ENCODE results near the gene ARHGEF4. TPM values are rescaled to one million over a fixed set of nuclear protein-coding genes. Genes with fewer than 3 reads are reported as not detected.

ARHGEF4 gene
- total and polyA plus RNA-seq, 2 donors (not counting 3 experiments of a cell fraction or from before 2014, with no cell fraction given), result not detected

GRCh38 chr2:130844161-130844560 lies 7.4 kb downstream of the ARHGEF4 start:
- H3K36me3 ChIP-seq (ENCODE audit: control insufficient read depth in 2 of 2, extremely low read depth in 1 of 2, insufficient read depth in 2 of 2, low read length in 2 of 2), result no peaks in the 10 kb centered on the region
- FAIRE-seq (no peak), DNase-seq (ENCODE audit: low read depth, low spot score) (no peak)
- no peak overlapping the region for H2AFZ ChIP-seq (ENCODE audit: low read depth, low read length)
- CTCF ChIA-PET, result no interaction called here
- intact Hi-C loops (cut with micrococcal nuclease), result no loop called here
- dilution Hi-C loops (cut with MboI; ENCODE audit: extremely low pct_ligation_motif_present, low sequenced_read_pairs), result no loop called here
- H3K4me2 ChIP-seq (ENCODE audit: insufficient read depth, low read length), result no peak overlapping the region
- BruUV-seq (replicated peaks), result no TSS peak
- no peak for TF ChIP-seq FOS (IDR thresholded peaks at IDR 0.05; ENCODE audit: borderline replicate concordance, insufficient read depth, low read length)
- TF ChIP-seq JUN (IDR thresholded peaks at IDR 0.05; ENCODE audit: borderline replicate concordance, insufficient read depth, insufficient read length, low read depth), result no peak
- TF ChIP-seq POLR2A (IDR thresholded peaks at IDR 0.05; ENCODE audit: low read depth, low read length), result no peak
- no peak for TF ChIP-seq CTCF (IDR thresholded peaks at IDR 0.05; ENCODE audit: extremely low read depth in 1 of 2, insufficient read depth in 1 of 2, low read depth in 1 of 2, low read length in 2 of 2)
- no peak for TF ChIP-seq MYC (IDR thresholded peaks at IDR 0.05; ENCODE audit: low read depth, low read length)
- no peak for TF ChIP-seq POLR2AphosphoS5 (IDR thresholded peaks at IDR 0.05; ENCODE audit: insufficient read depth, low read depth, low read length)
- no peak for TF ChIP-seq EZH2 (IDR thresholded peaks at IDR 0.05; ENCODE audit: borderline replicate concordance, low read depth, low read length, severe bottlenecking)
- H3K9me1 ChIP-seq (replicated peaks; ENCODE audit: control insufficient read depth, extremely low read depth, insufficient read depth, low read length), result no peaks in the 10 kb centered on the region
- H3K27me3 ChIP-seq (ENCODE audit: control insufficient read depth in 2 of 2, insufficient read depth in 2 of 2, low read length in 2 of 2), result no peaks in the 10 kb centered on the region
- no peaks in the 10 kb centered on the region for H3K79me2 ChIP-seq (ENCODE audit: control insufficient read depth, insufficient read depth, low read length)
- H3K4me1 ChIP-seq (ENCODE audit: control insufficient read depth, extremely low read depth, insufficient read depth, low read length), result no peaks in the 10 kb centered on the region
- H4K20me1 ChIP-seq (replicated peaks; ENCODE audit: control insufficient read depth, extremely low read depth, insufficient read depth, low read length), result no peaks in the 10 kb centered on the region
- POLR2A ChIA-PET, result no interaction called here
- no peak overlapping the region for H3K4me3 ChIP-seq (replicated peaks in 1 of 3; ENCODE audit: insufficient read depth in 1 of 3, low read depth in 1 of 3, low read length in 3 of 3)
- H3K9me3 ChIP-seq (replicated peaks; ENCODE audit: control insufficient read depth, insufficient read depth, low read length), result no peaks in the 10 kb centered on the region
- H3K9ac ChIP-seq (replicated peaks; ENCODE audit: extremely low read depth, insufficient read depth, low read length), result no peak overlapping the region
- H3K27ac ChIP-seq (ENCODE audit: insufficient read depth, low read depth, low read length), result no peak overlapping the region

Data from endothelial cell of umbilical vein (primary cell).